Activated CD8-positive, alpha-beta T cell treated with anti-CD3 and anti-CD28 coated beads for 36 hours (primary cell): Measurements from ENCODE around the gene LRRC42. TPM values are rescaled to one million over a fixed set of nuclear protein-coding genes. Genes with fewer than 3 reads are reported as not detected.

ENCODE experiments used
- ATAC-seq: fragments of 200-7000 bp; cut with Tn5 transposase; one replicate; pipeline ENCODE4 v1.10.0; 2021; ENCODE audit warnings: mild to moderate bottlenecking, moderate library complexity
- CTCF ChIA-PET: fragments of 350-600 bp; sonication (Branson Sonifier 250); formaldehyde crosslinking; loops from one replicate; lab custom pipeline; 2021; ENCODE audit warnings: antibody characterized with exemption; lab: Charles Lee
- POLR2A ChIA-PET: fragments of 350-600 bp; sonication (Branson Sonifier 250); formaldehyde crosslinking; loops from one replicate; lab custom pipeline; 2021; ENCODE audit warnings: antibody characterized with exemption; lab: Charles Lee
- DNase-seq: peaks from one replicate; pipeline ENCODE4 v3.0.0-alpha.2; 2020
- H3K27ac Mint-ChIP-seq: one replicate; pipeline ENCODE4 v1.8.0; 2021; ENCODE audit warnings: mild to moderate bottlenecking, mixed read lengths
- H3K27me3 Mint-ChIP-seq: one replicate; pipeline ENCODE4 v1.8.0; 2021; ENCODE audit warnings: mixed read lengths
- H3K36me3 Mint-ChIP-seq: one replicate; pipeline ENCODE4 v1.8.0; 2021; ENCODE audit warnings: low read depth, mixed read lengths
- H3K4me1 Mint-ChIP-seq: one replicate; pipeline ENCODE4 v1.8.0; 2021; ENCODE audit warnings: low read depth, mixed read lengths
- H3K4me3 Mint-ChIP-seq: one replicate; pipeline ENCODE4 v1.8.0; 2021; ENCODE audit warnings: mild to moderate bottlenecking, moderate library complexity, mixed read lengths
- H3K9me3 Mint-ChIP-seq: one replicate; pipeline ENCODE4 v1.8.0; 2021; ENCODE audit warnings: mixed read lengths
- CTCF ChIP-seq: fragments of 200-600 bp; IDR thresholded peaks from one replicate; pipeline ENCODE4 v1.8.0; 2022; ENCODE audit warnings: antibody characterized with exemption, mild to moderate bottlenecking
- intact Hi-C: fragments of 100-400 bp; cut with micrococcal nuclease; formaldehyde crosslinking; loops from one replicate; pipeline ENCODE4 v1.10.0; 2022
- total RNA-seq, 2 experiments: library from RNA; stranded (reverse); gene quantifications; one replicate each; pipeline ENCODE4 v1.2.3, GENCODE V29; 2021

Gene LRRC42
- total RNA-seq, 2 experiments from 2014 or later = 26.7 to 29.6 TPM

GRCh38 chr1:54014009-54014629, 68.0 kb downstream of the LRRC42 start:
- CTCF ChIA-PET = no interaction called here
- H3K4me3 Mint-ChIP-seq = no peak overlapping the region
- POLR2A ChIA-PET = no interaction called here
- DNase-seq (no peak), ATAC-seq (no peak)
- TF ChIP-seq CTCF = no peak
- intact Hi-C loops = no loop called here
- no peak overlapping the region for H3K27ac Mint-ChIP-seq
- H3K9me3 Mint-ChIP-seq = no peaks in the 10 kb centered on the region
- H3K4me1 Mint-ChIP-seq = no peaks in the 10 kb centered on the region
- peaks cover 2% of the 10 kb centered on the region for H3K27me3 Mint-ChIP-seq
- no peaks in the 10 kb centered on the region for H3K36me3 Mint-ChIP-seq

GRCh38 chr1:54016343-54017282, 70.5 kb downstream of the LRRC42 start:
- no peaks in the 10 kb centered on the region for H3K36me3 Mint-ChIP-seq
- DNase-seq = no peak
- no peaks in the 10 kb centered on the region for H3K9me3 Mint-ChIP-seq
- H3K27me3 Mint-ChIP-seq = no peaks in the 10 kb centered on the region
- H3K4me3 Mint-ChIP-seq = no peak overlapping the region
- ChIA-PET POLR2A (no interaction called here), CTCF (interaction anchor here (1.3 kb wide), 1 partner anchor 65 kb away, joined by 5 read pairs; no protein-coding TSS in a partner anchor)
- H3K4me1 Mint-ChIP-seq = no peaks in the 10 kb centered on the region
- intact Hi-C loops = no loop called here
- ATAC-seq = no peak
- TF ChIP-seq CTCF = no peak
- H3K27ac Mint-ChIP-seq = no peak overlapping the region

Other genes starting within 250 kb of the LRRC42 start
- not detected for gene GLIS1, start 207.2 kb upstream of the LRRC42 start, total RNA-seq
- gene NDC1, start 108.1 kb upstream of the LRRC42 start, total RNA-seq = 10 to 100 TPM; 39.6 to 43.9 TPM
- gene YIPF1, start 56.6 kb upstream of the LRRC42 start, total RNA-seq = 10 to 100 TPM; 13.2 to 15.6 TPM
- gene DIO1, start 52.2 kb upstream of the LRRC42 start, total RNA-seq = not detected
- gene IFT25, start 651 bp upstream of the LRRC42 start, total RNA-seq = 10 to 100 TPM; 60.5 to 63.5 TPM
- not detected for gene LDLRAD1, start 71.8 kb downstream of the LRRC42 start, total RNA-seq
- gene TMEM59, start 106.9 kb downstream of the LRRC42 start, total RNA-seq = 100 to 1,000 TPM in 1 of 2 experiments, 10 to 100 TPM in 1; 93.4 to 109 TPM
- 10 to 100 TPM; 11.1 to 11.2 TPM for gene TCEANC2, start 107.3 kb downstream of the LRRC42 start, total RNA-seq
- under 1 TPM in 1 of 2 experiments, not detected in 1; 0.18 TPM for gene CDCP2, start 206.7 kb downstream of the LRRC42 start, total RNA-seq